IPS-11a (cell line): Measurements from ENCODE around the gene TDRD9.

Source experiments
- H3K4me3 ChIP-seq: one replicate; pipeline ENCODE4 v1.5.1; 2013; ENCODE audit warnings: low read depth, low read length, control low read depth

Gene TDRD9

GRCh38 chr14:104066719-104067295 is 138.6 kb downstream of the TDRD9 start:
- H3K4me3 ChIP-seq = no peak overlapping the region

- no peak overlapping the region for H3K4me3 ChIP-seq
These were observed 141.3 kb downstream of the TDRD9 start for GRCh38 chr14:104069541-104069940.

- H3K4me3 ChIP-seq = no peak overlapping the region
These were observed 144.3 kb downstream of the TDRD9 start for GRCh38 chr14:104072586-104072985.

- H3K4me3 ChIP-seq = no peak overlapping the region
These were observed 145.5 kb downstream of the TDRD9 start for GRCh38 chr14:104073764-104074163.

GRCh38 chr14:104075530-104076151 is 147.4 kb downstream of the TDRD9 start:
- no peak overlapping the region for H3K4me3 ChIP-seq

- H3K4me3 ChIP-seq = no peak overlapping the region
These were observed 148.5 kb downstream of the TDRD9 start for GRCh38 chr14:104076743-104077142.

- H3K4me3 ChIP-seq = no peak overlapping the region
These were observed 149.8 kb downstream of the TDRD9 start for GRCh38 chr14:104078031-104078455.

- H3K4me3 ChIP-seq = no peak overlapping the region
These were observed 152.4 kb downstream of the TDRD9 start for GRCh38 chr14:104080376-104081260.

- no peak overlapping the region for H3K4me3 ChIP-seq
These were observed 153.1 kb downstream of the TDRD9 start for GRCh38 chr14:104081261-104081835.

- no peak overlapping the region for H3K4me3 ChIP-seq
These were observed 153.8 kb downstream of the TDRD9 start for GRCh38 chr14:104081951-104082464.

- no peak overlapping the region for H3K4me3 ChIP-seq
These were observed 154.6 kb downstream of the TDRD9 start for GRCh38 chr14:104082807-104083206.

GRCh38 chr14:104084251-104085002 is 156.2 kb downstream of the TDRD9 start:
- H3K4me3 ChIP-seq = no peak overlapping the region

- H3K4me3 ChIP-seq = peak within 1 kb of the TSS; percentile 10
These were observed 157.0 kb downstream of the TDRD9 start, which contains the start of gene ASPG for GRCh38 chr14:104085032-104085888. TSS of gene ASPG (plus strand) at chr14:104085700. CDS start at chr14:104085771, 71 bp downstream.

- peak overlapping the region; percentile 10 for H3K4me3 ChIP-seq
These were observed 157.6 kb downstream of the TDRD9 start for GRCh38 chr14:104085889-104086201.

- no peak overlapping the region for H3K4me3 ChIP-seq
These were observed 158.0 kb downstream of the TDRD9 start for GRCh38 chr14:104086210-104086660.

GRCh38 chr14:104086661-104087461 is 158.6 kb downstream of the TDRD9 start:
- no peak overlapping the region for H3K4me3 ChIP-seq

- no peak overlapping the region for H3K4me3 ChIP-seq
These were observed 159.2 kb downstream of the TDRD9 start for GRCh38 chr14:104087505-104087904.

GRCh38 chr14:104087981-104088850 is 160.0 kb downstream of the TDRD9 start:
- H3K4me3 ChIP-seq = no peak overlapping the region
